Measurements from ENCODE around the gene SAMD11.

DNA sequence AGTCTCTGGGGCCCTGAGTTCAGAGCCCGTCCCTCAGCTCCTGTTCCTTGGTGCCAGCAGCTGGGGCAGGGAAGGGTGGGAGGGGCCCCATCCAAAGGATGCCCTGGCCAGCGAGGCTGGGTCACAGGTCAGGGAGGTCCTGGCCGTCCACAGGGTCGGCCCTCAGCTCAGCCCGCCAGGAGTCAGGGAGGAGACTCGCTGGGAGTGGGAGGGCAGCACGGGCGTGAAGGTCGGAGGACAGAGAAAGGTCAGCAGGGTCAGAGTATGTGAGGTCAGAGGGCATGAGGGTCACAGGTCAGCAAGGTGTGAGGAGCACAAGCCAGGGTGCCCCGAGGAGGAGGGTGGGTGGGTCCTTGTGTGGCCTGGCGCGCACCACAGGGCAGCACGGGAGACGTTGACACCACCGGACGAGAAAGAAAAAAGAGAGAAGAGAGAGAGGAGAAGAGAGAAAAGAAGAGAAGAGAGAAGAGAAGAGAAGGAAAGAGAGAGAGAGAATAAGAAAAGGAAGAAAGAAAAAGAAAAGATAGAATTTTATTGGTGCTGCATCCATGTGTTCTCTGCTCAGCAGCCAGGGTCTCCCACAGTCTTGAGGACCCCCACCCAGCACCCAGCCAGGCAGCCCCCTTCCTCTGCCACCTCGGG is 51.1 kb downstream of the SAMD11 start:
- TF ChIP-seq, protein P1, sequence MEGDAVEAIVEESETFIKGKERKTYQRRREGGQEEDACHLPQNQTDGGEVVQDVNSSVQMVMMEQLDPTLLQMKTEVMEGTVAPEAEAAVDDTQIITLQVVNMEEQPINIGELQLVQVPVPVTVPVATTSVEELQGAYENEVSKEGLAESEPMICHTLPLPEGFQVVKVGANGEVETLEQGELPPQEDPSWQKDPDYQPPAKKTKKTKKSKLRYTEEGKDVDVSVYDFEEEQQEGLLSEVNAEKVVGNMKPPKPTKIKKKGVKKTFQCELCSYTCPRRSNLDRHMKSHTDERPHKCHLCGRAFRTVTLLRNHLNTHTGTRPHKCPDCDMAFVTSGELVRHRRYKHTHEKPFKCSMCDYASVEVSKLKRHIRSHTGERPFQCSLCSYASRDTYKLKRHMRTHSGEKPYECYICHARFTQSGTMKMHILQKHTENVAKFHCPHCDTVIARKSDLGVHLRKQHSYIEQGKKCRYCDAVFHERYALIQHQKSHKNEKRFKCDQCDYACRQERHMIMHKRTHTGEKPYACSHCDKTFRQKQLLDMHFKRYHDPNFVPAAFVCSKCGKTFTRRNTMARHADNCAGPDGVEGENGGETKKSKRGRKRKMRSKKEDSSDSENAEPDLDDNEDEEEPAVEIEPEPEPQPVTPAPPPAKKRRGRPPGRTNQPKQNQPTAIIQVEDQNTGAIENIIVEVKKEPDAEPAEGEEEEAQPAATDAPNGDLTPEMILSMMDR (IDR thresholded peaks at IDR 0.05 in 2 of 3, conservative IDR thresholded peaks at IDR 0.05 in 1 of 3; ENCODE audit: control insufficient read depth in 2 of 3, extremely low read depth in 1 of 3, insufficient read depth in 1 of 3, low read depth in 3 of 3, low read length in 3 of 3), result no peak
- TF ChIP-seq, protein P2, sequence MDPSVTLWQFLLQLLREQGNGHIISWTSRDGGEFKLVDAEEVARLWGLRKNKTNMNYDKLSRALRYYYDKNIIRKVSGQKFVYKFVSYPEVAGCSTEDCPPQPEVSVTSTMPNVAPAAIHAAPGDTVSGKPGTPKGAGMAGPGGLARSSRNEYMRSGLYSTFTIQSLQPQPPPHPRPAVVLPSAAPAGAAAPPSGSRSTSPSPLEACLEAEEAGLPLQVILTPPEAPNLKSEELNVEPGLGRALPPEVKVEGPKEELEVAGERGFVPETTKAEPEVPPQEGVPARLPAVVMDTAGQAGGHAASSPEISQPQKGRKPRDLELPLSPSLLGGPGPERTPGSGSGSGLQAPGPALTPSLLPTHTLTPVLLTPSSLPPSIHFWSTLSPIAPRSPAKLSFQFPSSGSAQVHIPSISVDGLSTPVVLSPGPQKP (IDR thresholded peaks at IDR 0.05; ENCODE audit: low read depth, low read length), result no peak
- no peak for TF ChIP-seq SP1 (IDR thresholded peaks at IDR 0.05; ENCODE audit: low read depth, low read length)
- no peak for TF ChIP-seq ZBED1 (IDR thresholded peaks at IDR 0.05; ENCODE audit: borderline replicate concordance)
- no peak for TF ChIP-seq STAT1 (conservative IDR thresholded peaks at IDR 0.05)
- TF ChIP-seq YY1 (IDR thresholded peaks at IDR 0.05; ENCODE audit: low read depth, low read length), result no peak
- TF ChIP-seq, protein P3, sequence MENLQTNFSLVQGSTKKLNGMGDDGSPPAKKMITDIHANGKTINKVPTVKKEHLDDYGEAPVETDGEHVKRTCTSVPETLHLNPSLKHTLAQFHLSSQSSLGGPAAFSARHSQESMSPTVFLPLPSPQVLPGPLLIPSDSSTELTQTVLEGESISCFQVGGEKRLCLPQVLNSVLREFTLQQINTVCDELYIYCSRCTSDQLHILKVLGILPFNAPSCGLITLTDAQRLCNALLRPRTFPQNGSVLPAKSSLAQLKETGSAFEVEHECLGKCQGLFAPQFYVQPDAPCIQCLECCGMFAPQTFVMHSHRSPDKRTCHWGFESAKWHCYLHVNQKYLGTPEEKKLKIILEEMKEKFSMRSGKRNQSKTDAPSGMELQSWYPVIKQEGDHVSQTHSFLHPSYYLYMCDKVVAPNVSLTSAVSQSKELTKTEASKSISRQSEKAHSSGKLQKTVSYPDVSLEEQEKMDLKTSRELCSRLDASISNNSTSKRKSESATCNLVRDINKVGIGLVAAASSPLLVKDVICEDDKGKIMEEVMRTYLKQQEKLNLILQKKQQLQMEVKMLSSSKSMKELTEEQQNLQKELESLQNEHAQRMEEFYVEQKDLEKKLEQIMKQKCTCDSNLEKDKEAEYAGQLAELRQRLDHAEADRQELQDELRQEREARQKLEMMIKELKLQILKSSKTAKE (IDR thresholded peaks at IDR 0.05; ENCODE audit: low read depth, poor library complexity, severe bottlenecking), result no peak
- no peak for TF ChIP-seq CEBPB (IDR thresholded peaks at IDR 0.05; ENCODE audit: borderline replicate concordance in 1 of 2, low read depth in 2 of 2, low read length in 2 of 2)
- TF ChIP-seq EZH2 (IDR thresholded peaks at IDR 0.05; ENCODE audit: borderline replicate concordance, control insufficient read depth, low read depth, low read length), result no peak
- no peak for TF ChIP-seq TARDBP (IDR thresholded peaks at IDR 0.05; ENCODE audit: borderline replicate concordance)
- TF ChIP-seq ETV6 (conservative IDR thresholded peaks at IDR 0.05 in 1 of 2, IDR thresholded peaks at IDR 0.05 in 1 of 2; ENCODE audit: borderline replicate concordance in 1 of 2, low read depth in 1 of 2), result no peak
- TF ChIP-seq, protein P4, sequence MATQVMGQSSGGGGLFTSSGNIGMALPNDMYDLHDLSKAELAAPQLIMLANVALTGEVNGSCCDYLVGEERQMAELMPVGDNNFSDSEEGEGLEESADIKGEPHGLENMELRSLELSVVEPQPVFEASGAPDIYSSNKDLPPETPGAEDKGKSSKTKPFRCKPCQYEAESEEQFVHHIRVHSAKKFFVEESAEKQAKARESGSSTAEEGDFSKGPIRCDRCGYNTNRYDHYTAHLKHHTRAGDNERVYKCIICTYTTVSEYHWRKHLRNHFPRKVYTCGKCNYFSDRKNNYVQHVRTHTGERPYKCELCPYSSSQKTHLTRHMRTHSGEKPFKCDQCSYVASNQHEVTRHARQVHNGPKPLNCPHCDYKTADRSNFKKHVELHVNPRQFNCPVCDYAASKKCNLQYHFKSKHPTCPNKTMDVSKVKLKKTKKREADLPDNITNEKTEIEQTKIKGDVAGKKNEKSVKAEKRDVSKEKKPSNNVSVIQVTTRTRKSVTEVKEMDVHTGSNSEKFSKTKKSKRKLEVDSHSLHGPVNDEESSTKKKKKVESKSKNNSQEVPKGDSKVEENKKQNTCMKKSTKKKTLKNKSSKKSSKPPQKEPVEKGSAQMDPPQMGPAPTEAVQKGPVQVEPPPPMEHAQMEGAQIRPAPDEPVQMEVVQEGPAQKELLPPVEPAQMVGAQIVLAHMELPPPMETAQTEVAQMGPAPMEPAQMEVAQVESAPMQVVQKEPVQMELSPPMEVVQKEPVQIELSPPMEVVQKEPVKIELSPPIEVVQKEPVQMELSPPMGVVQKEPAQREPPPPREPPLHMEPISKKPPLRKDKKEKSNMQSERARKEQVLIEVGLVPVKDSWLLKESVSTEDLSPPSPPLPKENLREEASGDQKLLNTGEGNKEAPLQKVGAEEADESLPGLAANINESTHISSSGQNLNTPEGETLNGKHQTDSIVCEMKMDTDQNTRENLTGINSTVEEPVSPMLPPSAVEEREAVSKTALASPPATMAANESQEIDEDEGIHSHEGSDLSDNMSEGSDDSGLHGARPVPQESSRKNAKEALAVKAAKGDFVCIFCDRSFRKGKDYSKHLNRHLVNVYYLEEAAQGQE (IDR thresholded peaks at IDR 0.05; ENCODE audit: low read depth, low read length), result no peak
- TF ChIP-seq, protein P5, sequence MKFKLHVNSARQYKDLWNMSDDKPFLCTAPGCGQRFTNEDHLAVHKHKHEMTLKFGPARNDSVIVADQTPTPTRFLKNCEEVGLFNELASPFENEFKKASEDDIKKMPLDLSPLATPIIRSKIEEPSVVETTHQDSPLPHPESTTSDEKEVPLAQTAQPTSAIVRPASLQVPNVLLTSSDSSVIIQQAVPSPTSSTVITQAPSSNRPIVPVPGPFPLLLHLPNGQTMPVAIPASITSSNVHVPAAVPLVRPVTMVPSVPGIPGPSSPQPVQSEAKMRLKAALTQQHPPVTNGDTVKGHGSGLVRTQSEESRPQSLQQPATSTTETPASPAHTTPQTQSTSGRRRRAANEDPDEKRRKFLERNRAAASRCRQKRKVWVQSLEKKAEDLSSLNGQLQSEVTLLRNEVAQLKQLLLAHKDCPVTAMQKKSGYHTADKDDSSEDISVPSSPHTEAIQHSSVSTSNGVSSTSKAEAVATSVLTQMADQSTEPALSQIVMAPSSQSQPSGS (IDR thresholded peaks at IDR 0.05; ENCODE audit: low read length), result no peak
